H1 (cell line): Measurements from ENCODE around the gene CYP2C18. TPM values are rescaled to one million over a fixed set of nuclear protein-coding genes. Genes with fewer than 3 reads are reported as not detected.
A peak's percentile ranks its signal among the peaks of the same experiment; 100 is the strongest.
"Not testable (repeated sequence)": the region's sequence is repeated elsewhere in the genome, so short reads cannot be mapped to it uniquely, and the experiment has no call there.

ENCODE experiments used
- CTCF ChIA-PET: fragments of 300-600 bp; sonication (Branson Sonifier 250); formaldehyde crosslinking; loops from one replicate; lab custom pipeline; 2021; ENCODE audit not compliant: partially characterized antibody; lab: Charles Lee
- POLR2A ChIA-PET: fragments of 300-600 bp; sonication (Branson Sonifier 250); formaldehyde crosslinking; loops from one replicate; lab custom pipeline; 2021; ENCODE audit warnings: inconsistent platforms; ENCODE audit not compliant: partially characterized antibody; lab: Charles Lee
- DNase-seq, 2 experiments: peaks; one replicate each; pipeline versions ENCODE4 v3.0.0 to v3.0.0-alpha.2; 2010 to 2022; ENCODE audit warnings: low spot score in 2 of 2, low read depth in 1 of 2, mixed read lengths in 1 of 2
- FAIRE-seq: peaks from 2 replicates; lab custom pipeline; 2011; peaks lifted over from hg19 to GRCh38; lab: Jason Lieb, UNC
- H2AFZ ChIP-seq: 2 replicates; pipeline ENCODE4 v1.8.1; 2012; ENCODE audit warnings: low read length, inconsistent platforms
- H2AK5ac ChIP-seq: 2 replicates; pipeline ENCODE4 v1.6.1; 2013; ENCODE audit warnings: low read depth, low read length
- H2BK120ac ChIP-seq: replicated peaks from 2 replicates; pipeline ENCODE3; 2013; ENCODE audit warnings: low read depth, low read length, inconsistent platforms
- H2BK12ac ChIP-seq: 2 replicates; pipeline ENCODE4 v1.6.1; 2013; ENCODE audit warnings: low read depth, low read length
- H2BK15ac ChIP-seq: 2 replicates; pipeline ENCODE4 v1.6.1; 2013; ENCODE audit warnings: low read length
- H2BK20ac ChIP-seq: 2 replicates; pipeline ENCODE4 v1.6.1; 2013; ENCODE audit warnings: low read length
- H2BK5ac ChIP-seq: 2 replicates; pipeline ENCODE4 v1.6.1; 2013; ENCODE audit warnings: low read depth, low read length
- H3K14ac ChIP-seq: 2 replicates; pipeline ENCODE4 v1.6.1; 2013; ENCODE audit warnings: inconsistent platforms; ENCODE audit not compliant: insufficient read length
- H3K18ac ChIP-seq: 2 replicates; pipeline ENCODE4 v1.6.1; 2013; ENCODE audit warnings: low read length; ENCODE audit errors: extremely low read depth
- H3K23ac ChIP-seq: 2 replicates; pipeline ENCODE4 v1.6.1; 2013; ENCODE audit warnings: inconsistent platforms; ENCODE audit not compliant: insufficient read length
- H3K23me2 ChIP-seq: 2 replicates; pipeline ENCODE4 v1.6.1; 2013; ENCODE audit warnings: low read depth, low read length
- H3K27ac ChIP-seq: 2 replicates; pipeline ENCODE4 v1.6.1; 2011; ENCODE audit warnings: low read depth, low read length, inconsistent platforms
- H3K27me3 ChIP-seq, 4 experiments: replicated peaks in 1 of 4; 1 replicate in 1 of 4; 2 replicates in 3 of 4; pipeline versions ENCODE4 v1.6.1 to v1.8.1; 2011 to 2013; ENCODE audit warnings: low read length in 3 of 4, mild to moderate bottlenecking in 3 of 4, inconsistent platforms in 2 of 4, mixed read lengths in 2 of 4, moderate library complexity in 1 of 4; ENCODE audit not compliant: control insufficient read depth in 3 of 4, insufficient read depth in 3 of 4; ENCODE audit errors: extremely low read depth in 1 of 4
- H3K36me3 ChIP-seq, 4 experiments: 2 replicates each; pipeline versions ENCODE4 v1.6.1 to v1.8.1; 2011 to 2013; ENCODE audit warnings: mild to moderate bottlenecking in 4 of 4, low read length in 3 of 4, moderate library complexity in 2 of 4, control low read depth in 1 of 4, inconsistent platforms in 1 of 4; ENCODE audit not compliant: insufficient read depth in 4 of 4, control insufficient read depth in 2 of 4
- H3K4ac ChIP-seq: replicated peaks from 2 replicates; pipeline ENCODE3; 2013; ENCODE audit warnings: low read length, low read depth, mixed read lengths, inconsistent platforms; ENCODE audit not compliant: insufficient read length
- H3K4me1 ChIP-seq, 4 experiments: replicated peaks in 1 of 4; 1 replicate in 1 of 4; 2 replicates in 3 of 4; pipeline versions ENCODE4 v1.6.1 to v1.8.1; 2011 to 2013; ENCODE audit warnings: low read length in 3 of 4, inconsistent platforms in 2 of 4, mixed read lengths in 1 of 4; ENCODE audit not compliant: insufficient read depth in 4 of 4, control insufficient read depth in 3 of 4
- H3K4me2 ChIP-seq, 2 experiments: 2 replicates each; pipeline versions ENCODE4 v1.6.1 to v1.8.1; 2011 to 2013; ENCODE audit warnings: low read depth in 2 of 2, low read length in 2 of 2, control low read depth in 1 of 2, inconsistent platforms in 1 of 2, mild to moderate bottlenecking in 1 of 2; ENCODE audit not compliant: insufficient read depth in 1 of 2
- H3K4me3 ChIP-seq, 4 experiments: fragments of 200-600, 300-600 bp in 1 of 4; sonication (generic), shearing (Covaris generic), sonication (Bioruptor Twin) in 1 of 4; 2 replicates each; pipeline versions ENCODE4 v1.5.1 to v1.8.1; 2011 to 2016; ENCODE audit warnings: low read length in 4 of 4, low read depth in 3 of 4, control low read depth in 2 of 4, inconsistent platforms in 2 of 4, mild to moderate bottlenecking in 2 of 4, mixed read lengths in 1 of 4, moderate library complexity in 1 of 4; ENCODE audit not compliant: insufficient read depth in 2 of 4; ENCODE audit errors: extremely low read depth in 1 of 4
- H3K56ac ChIP-seq: replicated peaks from 2 replicates; pipeline ENCODE3; 2013; ENCODE audit warnings: low read depth, mild to moderate bottlenecking, mixed read lengths, low read length, inconsistent platforms; ENCODE audit not compliant: insufficient read length
- H3K79me1 ChIP-seq: 2 replicates; pipeline ENCODE4 v1.6.1; 2013; ENCODE audit warnings: low read depth, low read length, control low read depth
- H3K79me2 ChIP-seq, 2 experiments: 2 replicates each; pipeline versions ENCODE4 v1.6.1 to v1.8.1; 2012 to 2013; ENCODE audit warnings: low read length in 2 of 2, mild to moderate bottlenecking in 2 of 2, inconsistent platforms in 1 of 2; ENCODE audit not compliant: insufficient read depth in 2 of 2, control insufficient read depth in 1 of 2
- H3K9ac ChIP-seq, 4 experiments: replicated peaks in 1 of 4; 1 replicate in 1 of 4; 2 replicates in 3 of 4; pipeline versions ENCODE4 v1.6.1 to v1.8.1; 2011 to 2013; ENCODE audit warnings: low read depth in 3 of 4, low read length in 3 of 4, control low read depth in 2 of 4, mild to moderate bottlenecking in 2 of 4, moderate library complexity in 2 of 4, inconsistent platforms in 1 of 4; ENCODE audit errors: extremely low read depth in 1 of 4
- H3K9me3 ChIP-seq, 2 experiments: 2 replicates each; pipeline versions ENCODE4 v1.6.1 to v1.8.1; 2012 to 2013; ENCODE audit warnings: mild to moderate bottlenecking in 2 of 2, moderate library complexity in 2 of 2, control low read depth in 1 of 2, inconsistent platforms in 1 of 2, low read depth in 1 of 2, low read length in 1 of 2, mixed read lengths in 1 of 2; ENCODE audit not compliant: insufficient read depth in 2 of 2
- H4K20me1 ChIP-seq, 2 experiments: replicated peaks in 1 of 2; 2 replicates each; pipeline versions ENCODE3 to v1.8.1; 2011 to 2013; ENCODE audit warnings: inconsistent platforms in 2 of 2, low read length in 2 of 2, mild to moderate bottlenecking in 1 of 2; ENCODE audit not compliant: insufficient read depth in 2 of 2, control insufficient read depth in 1 of 2
- H4K5ac ChIP-seq: 2 replicates; pipeline ENCODE4 v1.6.1; 2013; ENCODE audit warnings: low read length, low read depth, mixed read lengths, inconsistent platforms; ENCODE audit not compliant: insufficient read length
- H4K8ac ChIP-seq: 2 replicates; pipeline ENCODE4 v1.8.0; 2013; ENCODE audit warnings: mild to moderate bottlenecking, moderate library complexity, low read length, inconsistent platforms; ENCODE audit not compliant: insufficient read depth; ENCODE audit errors: extremely low read depth
- H4K91ac ChIP-seq: replicated peaks from 2 replicates; pipeline ENCODE3; 2013; ENCODE audit warnings: low read length, mixed read lengths, inconsistent platforms; ENCODE audit not compliant: insufficient read length
- WGBS, 2 experiments: shearing (Covaris generic) in 1 of 2; methylation state at CpG; one replicate each; pipeline versions ENCODE4 v1.1.6 to v1.1.7; 2013 to 2015; ENCODE audit warnings: low lambda C conversion rate in 2 of 2, mixed read lengths in 2 of 2, inconsistent platforms in 1 of 2, low coverage in 1 of 2, missing lambda C conversion rate in 1 of 2; ENCODE audit not compliant: insufficient replicate concordance in 2 of 2, insufficient coverage in 1 of 2, insufficient read length in 1 of 2; ENCODE audit errors: extremely low coverage in 1 of 2, missing lambda C conversion rate in 1 of 2; 5-methylcytosine and 5-hydroxymethylcytosine counted together
- polyA plus RNA-seq, 7 experiments: library from polyadenylated mRNA; depleted of rRNA in 3 of 7; stranded (reverse) in 5 of 7; unstranded in 2 of 7; fragments of >200 nt in 5 of 7; fragments of 200-250 nt in 2 of 7; gene quantifications; 1 replicate in 5 of 7; 2 replicates in 1 of 7; 4 replicates in 1 of 7; pipeline versions ENCODE4 v1.2.1 to v1.2.3, GENCODE V29; 2011 to 2013; ENCODE audit warnings: missing spikeins in 2 of 7, mixed read lengths in 2 of 7
- total RNA-seq: library from RNA; stranded (reverse); fragmentation: NEBNext Ultra II Directional; extraction: Animal tissue kit (Norgen Biotek cat#: 25700); gene quantifications from 2 replicates; pipeline ENCODE4 v1.2.1, GENCODE V29; 2021

CYP2C18 gene
- total and polyA plus RNA-seq, 2 of the 8 experiments (the other 6 are each of a cell fraction or from before 2014, with no cell fraction given) = 0.17 TPM; not detected in 1

GRCh38 chr10:94655201-94655600 is 28.3 kb upstream of the CYP2C18 start:
- H3K18ac ChIP-seq, H3K9me3 ChIP-seq, H3K9ac ChIP-seq, H3K27me3 ChIP-seq, H3K79me1 ChIP-seq, H3K56ac ChIP-seq, H3K4me1 ChIP-seq, H3K4ac ChIP-seq, H3K23ac ChIP-seq, H3K79me2 ChIP-seq, H2BK15ac ChIP-seq, H4K91ac ChIP-seq, FAIRE-seq, H2AK5ac ChIP-seq, POLR2A ChIA-PET, H3K14ac ChIP-seq, H3K36me3 ChIP-seq, H3K4me3 ChIP-seq, H2BK12ac ChIP-seq, H4K20me1 ChIP-seq, H2BK20ac ChIP-seq, H3K27ac ChIP-seq, DNase-seq, H3K23me2 ChIP-seq, CTCF ChIA-PET, H4K5ac ChIP-seq, H4K8ac ChIP-seq, H2BK120ac ChIP-seq, H3K4me2 ChIP-seq, H2AFZ ChIP-seq, H2BK5ac ChIP-seq: not testable (repeated sequence)

GRCh38 chr10:94663061-94663460 is 20.5 kb upstream of the CYP2C18 start:
- not testable (repeated sequence) for H4K91ac ChIP-seq, H3K79me1 ChIP-seq, H2AK5ac ChIP-seq, H3K4me1 ChIP-seq, H3K4ac ChIP-seq, H3K56ac ChIP-seq, H3K9ac ChIP-seq, DNase-seq, H3K27ac ChIP-seq, H3K14ac ChIP-seq, H4K8ac ChIP-seq, H3K18ac ChIP-seq, H2AFZ ChIP-seq, H2BK15ac ChIP-seq, H2BK20ac ChIP-seq, H4K20me1 ChIP-seq, FAIRE-seq, H3K9me3 ChIP-seq, H3K4me3 ChIP-seq, H4K5ac ChIP-seq, H2BK120ac ChIP-seq, H3K27me3 ChIP-seq, H3K4me2 ChIP-seq, H3K23me2 ChIP-seq, H2BK5ac ChIP-seq, H3K23ac ChIP-seq, H3K79me2 ChIP-seq, H3K36me3 ChIP-seq
- H2BK12ac ChIP-seq = 0 out of 2 replicates have a peak overlapping the region, but pooled peaks have one; percentile 17
- CTCF ChIA-PET = interaction anchor here (0.6 to 1.6 kb wide), 3 partner anchors 11 to 22 kb away, joined by 3 to 5 read pairs (median 3); no protein-coding TSS in a partner anchor
- POLR2A ChIA-PET = interaction anchor here (1.3 kb wide), 1 partner anchor 10 kb away, joined by 3 read pairs; no protein-coding TSS in a partner anchor
- 74% methylated on average over 4 of the region's 4 CpGs; no CpG with 5 or more reads in 1 of the 2 experiments for WGBS, 2 experiments
